Measurements from ENCODE around the gene PRKAR2A.

- TF ChIP-seq CTCF (IDR thresholded peaks at IDR 0.05; ENCODE audit: low read depth, low read length) (no peak), POLR2A (IDR thresholded peaks at IDR 0.05; ENCODE audit: extremely low read depth, insufficient read length) (no peak), MYC (IDR thresholded peaks at IDR 0.05; ENCODE audit: low read depth, low read length) (no peak), MAX (IDR thresholded peaks at IDR 0.05; ENCODE audit: low read depth, low read length) (no peak)
Measured at GRCh38 chr3:48743773-48744172, 103.9 kb downstream of the PRKAR2A start.
